ENCODE data around the gene DAO. TPM values are rescaled to one million over a fixed set of nuclear protein-coding genes. Genes with fewer than 3 reads are reported as not detected.
"Not testable (repeated sequence)": the region's sequence is repeated elsewhere in the genome, so short reads cannot be mapped to it uniquely, and the experiment has no call there.

Gene DAO
- total RNA-seq, 4 donors from 2014 or later = not detected

GRCh38 chr12:108861878-108862587 lies 17.9 kb upstream of the DAO start:
- Histone ChIP-seq H3K36me3 (no peaks in the 10 kb centered on the region), H3K27me3 (no peaks in the 10 kb centered on the region), H3K9me3 (no peaks in the 10 kb centered on the region), H3K4me1 (peaks cover 0 to 15% of the 10 kb centered on the region in 2 donors), H3K4me3 (replicated peaks in 1 of 3) (no peak overlapping the region), H3K27ac (no peak overlapping the region)
- TF ChIP-seq POLR2A (IDR thresholded peaks at IDR 0.05) = no peak
- no peak for TF ChIP-seq CTCF (IDR thresholded peaks at IDR 0.05)
- intact Hi-C loops (cut with DNase I) = no loop called here
- WGBS, 2 donors = 87% methylated on average over 6 of the region's 6 CpGs
- no peak for DNase-seq

GRCh38 chr12:108862588-108862959 lies 17.3 kb upstream of the DAO start:
- 95 to 97% methylated on average over 3 of the region's 3 CpGs for WGBS, 2 donors
- Histone ChIP-seq H3K4me1 (peaks cover 0 to 15% of the 10 kb centered on the region in 2 donors), H3K9me3 (no peaks in the 10 kb centered on the region), H3K4me3 (replicated peaks in 1 of 3) (no peak overlapping the region), H3K27me3 (no peaks in the 10 kb centered on the region), H3K36me3 (no peaks in the 10 kb centered on the region), H3K27ac (no peak overlapping the region)
- intact Hi-C loops (cut with DNase I) = no loop called here
- DNase-seq = no peak
- TF ChIP-seq POLR2A (IDR thresholded peaks at IDR 0.05) (no peak), CTCF (IDR thresholded peaks at IDR 0.05) (no peak)

- 100% methylated on average over 4 of the region's 4 CpGs for WGBS, 2 donors
- Histone ChIP-seq H3K27ac (no peak overlapping the region), H3K9me3 (no peaks in the 10 kb centered on the region), H3K4me3 (replicated peaks in 1 of 3) (no peak overlapping the region), H3K4me1 (no peaks in the 10 kb centered on the region), H3K36me3 (no peaks in the 10 kb centered on the region), H3K27me3 (no peaks in the 10 kb centered on the region)
- TF ChIP-seq POLR2A (IDR thresholded peaks at IDR 0.05) (no peak), CTCF (IDR thresholded peaks at IDR 0.05) (no peak)
- intact Hi-C loops (cut with DNase I) = loop anchor here (5.0 kb wide), 1 partner anchor 82 kb away; no protein-coding TSS in a partner anchor
- no peak for DNase-seq
Observed at GRCh38 chr12:108865169-108865568, 14.7 kb upstream of the DAO start.

- H3K36me3 ChIP-seq; H3K27me3 ChIP-seq; H3K27ac ChIP-seq; H3K4me1 ChIP-seq; H3K9me3 ChIP-seq; DNase-seq; H3K4me3 ChIP-seq (replicated peaks in 1 of 3): not testable (repeated sequence)
- intact Hi-C loops (cut with DNase I) = loop anchor here (5.0 kb wide), 1 partner anchor 81 kb away; no protein-coding TSS in a partner anchor
- 91 to 95% methylated on average over 10 of the region's 10 CpGs for WGBS, 2 donors
Observed at GRCh38 chr12:108866083-108866482, 13.8 kb upstream of the DAO start.

GRCh38 chr12:108868781-108869180 lies 11.1 kb upstream of the DAO start:
- no peaks in the 10 kb centered on the region for H3K27me3 ChIP-seq
- no peaks in the 10 kb centered on the region for H3K36me3 ChIP-seq
- TF ChIP-seq POLR2A (IDR thresholded peaks at IDR 0.05) (no peak), CTCF (IDR thresholded peaks at IDR 0.05) (no peak)
- 92 to 96% methylated on average over 4 of the region's 4 CpGs for WGBS, 2 donors
- no peak for DNase-seq
- no peaks in the 10 kb centered on the region for H3K4me1 ChIP-seq
- no peak overlapping the region for H3K27ac ChIP-seq
- H3K4me3 ChIP-seq (replicated peaks in 1 of 3) = no peak overlapping the region
- intact Hi-C loops (cut with DNase I) = loop anchor here (5.0 kb wide), 1 partner anchor 79 kb away; no protein-coding TSS in a partner anchor
- no peaks in the 10 kb centered on the region for H3K9me3 ChIP-seq
